K562 treated with DMSO at 1 percent for 12 hours (cell line): ENCODE measurements around the gene UBE2F. TPM values are rescaled to one million over a fixed set of nuclear protein-coding genes. Genes with fewer than 3 reads are reported as not detected.

Source experiments
- total RNA-seq: library from RNA; unstranded; fragments of 300-600 nt; gene quantifications from 2 replicates; pipeline ENCODE4 v1.2.3, GENCODE V29; 2022; ENCODE audit not compliant: insufficient read depth

Gene UBE2F, protein sequence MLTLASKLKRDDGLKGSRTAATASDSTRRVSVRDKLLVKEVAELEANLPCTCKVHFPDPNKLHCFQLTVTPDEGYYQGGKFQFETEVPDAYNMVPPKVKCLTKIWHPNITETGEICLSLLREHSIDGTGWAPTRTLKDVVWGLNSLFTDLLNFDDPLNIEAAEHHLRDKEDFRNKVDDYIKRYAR
- 27.9 and 48.2 TPM in 2 replicates for total RNA-seq

DNA sequence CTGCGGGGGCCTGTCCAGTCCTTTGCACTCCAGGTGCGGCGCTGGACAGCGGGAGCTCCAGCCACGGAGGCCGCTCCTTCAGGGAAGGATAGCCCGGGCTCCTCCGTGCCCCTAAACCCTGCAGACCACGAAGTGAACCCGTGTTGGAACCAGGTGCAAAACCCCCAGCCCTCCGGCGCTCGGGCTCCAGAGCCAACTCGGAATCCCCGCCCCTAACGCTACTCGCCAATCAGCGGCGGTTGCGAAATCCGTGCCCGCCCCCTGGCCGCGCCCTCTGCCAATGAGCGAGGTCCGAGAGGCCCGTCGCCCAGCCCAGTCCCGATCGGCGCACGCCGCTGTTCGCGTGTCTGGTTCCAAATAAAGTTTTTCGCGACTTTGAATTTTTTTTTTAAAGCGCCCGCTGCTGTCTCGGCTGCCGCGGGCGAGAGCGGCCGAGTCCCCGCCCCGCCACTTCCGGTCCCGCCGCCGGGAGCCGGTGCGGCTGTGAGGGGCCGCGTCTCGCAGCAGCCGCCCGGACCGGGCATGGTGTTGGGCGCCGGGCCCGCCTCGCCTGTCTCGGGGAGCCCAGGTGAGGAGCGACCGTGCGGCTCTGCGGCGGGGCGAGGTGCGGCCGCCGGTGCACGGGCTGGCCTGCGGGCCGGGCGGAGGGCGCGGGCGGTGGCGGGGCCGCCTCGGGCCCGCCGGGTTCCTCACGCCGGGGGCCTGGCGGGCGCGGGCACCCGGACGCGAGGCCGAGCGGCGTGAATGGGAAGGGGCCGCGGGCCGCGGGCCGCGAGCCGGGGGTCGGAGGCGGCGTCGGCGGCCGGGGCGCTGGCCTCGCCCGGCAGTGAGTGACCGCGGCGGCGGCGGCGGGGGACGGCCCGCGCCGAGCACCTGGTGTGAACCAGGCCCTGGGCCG, at the start of gene UBE2F:
Gene UBE2F (plus strand): TSS at position 450 of the 898 bp plus-strand sequence. CDS start 6,094 bp downstream, outside the sequence.

DNA sequence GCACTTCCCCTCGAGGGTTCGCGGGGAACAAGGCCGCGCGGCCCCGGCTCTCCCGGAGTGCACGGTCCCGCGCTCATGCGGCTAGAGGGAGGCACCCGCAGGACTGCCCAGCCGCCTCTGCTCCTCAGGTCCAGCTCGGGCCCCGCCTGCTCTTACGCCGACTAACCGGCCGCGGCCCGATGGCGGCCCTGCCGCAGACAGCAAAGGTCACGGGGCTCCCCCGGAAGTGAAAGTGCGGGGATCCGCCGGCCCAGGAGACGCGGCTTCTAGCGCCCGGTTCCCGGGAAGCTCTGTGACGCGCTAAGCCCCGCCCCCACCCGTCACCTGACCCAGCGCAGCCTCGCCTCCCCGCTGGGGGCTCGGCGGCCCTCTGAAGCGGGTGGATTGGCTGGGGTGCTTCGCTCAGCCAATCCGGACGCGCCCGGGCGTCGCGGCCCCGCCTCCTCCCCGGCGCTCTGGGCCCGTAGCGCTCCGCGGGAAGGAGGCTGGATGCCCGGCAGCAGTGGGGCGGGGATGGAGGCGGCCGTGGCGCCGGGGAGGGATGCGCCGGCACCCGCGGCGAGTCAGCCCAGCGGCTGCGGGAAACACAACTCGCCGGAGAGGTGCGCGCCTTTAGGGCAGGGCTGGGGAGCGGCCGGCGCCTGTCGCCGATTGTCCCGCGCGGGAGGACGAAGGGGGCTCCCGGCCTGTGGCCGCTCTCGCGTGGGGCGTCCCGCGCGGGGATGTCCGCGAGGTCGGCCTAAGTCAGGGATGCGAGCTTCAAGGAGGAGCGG, 93.9 kb downstream of the UBE2F start, which contains the start of gene SCLY:
Gene SCLY (plus strand): TSS at position 460 of the 773 bp plus-strand sequence. CDS start 54 bp downstream, at position 514.

Other genes starting within 250 kb of the UBE2F start
- gene RBM44, start 168.2 kb upstream of the UBE2F start, total RNA-seq, result 0.15 TPM in 1 of 2 replicates, not detected in the other
- gene RAMP1, start 107.4 kb upstream of the UBE2F start, total RNA-seq, result not detected in 2 replicates
- 9.7 and 18.2 TPM in 2 replicates for gene SCLY, start 94.0 kb downstream of the UBE2F start, total RNA-seq
- 0.33 TPM in 1 of 2 replicates, not detected in the other for gene ESPNL, start 133.3 kb downstream of the UBE2F start, total RNA-seq
- not detected in 2 replicates for gene KLHL30, start 171.7 kb downstream of the UBE2F start, total RNA-seq
- gene ERFE, start 192.0 kb downstream of the UBE2F start, total RNA-seq, result 22.4 and 27.9 TPM in 2 replicates
- gene ILKAP, start 236.7 kb downstream of the UBE2F start, total RNA-seq, result 26.2 and 39.8 TPM in 2 replicates